GM21717 (cell line): Measurements from ENCODE around the gene PSMF1.

Experiments used
- ATAC-seq: cut with Tn5 transposase; IDR thresholded peaks from one replicate; pipeline ENCODE4 v1.9.1; 2021; ENCODE audit warnings: mild to moderate bottlenecking, moderate library complexity; ENCODE audit not compliant: unreplicated experiment

PSMF1 gene

DNA sequence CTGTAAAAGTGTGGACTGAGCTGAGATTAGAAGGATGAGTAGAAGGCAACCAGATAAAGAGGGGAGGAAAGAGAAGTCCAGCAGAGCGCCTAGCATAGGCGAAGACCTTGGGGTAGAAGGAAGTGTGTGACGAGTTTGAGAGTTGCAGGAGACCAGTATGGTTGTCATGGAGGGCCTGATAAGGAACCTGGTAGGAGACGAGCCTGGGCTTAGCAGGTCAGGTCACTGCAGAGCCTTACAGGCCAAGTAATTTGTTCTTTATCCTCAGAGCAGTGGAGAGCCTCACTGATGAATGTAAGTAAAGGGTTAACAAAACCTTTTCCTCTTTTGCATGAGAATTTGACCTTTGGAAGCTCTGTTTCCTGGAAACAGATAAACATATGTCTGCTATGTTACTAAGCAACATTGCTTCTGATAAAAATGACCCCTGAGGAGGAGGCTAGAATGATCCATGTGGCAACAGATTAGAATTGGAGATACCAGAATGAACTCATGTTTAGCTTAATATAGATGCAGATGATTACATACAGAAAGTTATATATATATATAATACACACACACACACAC is 69.3 kb downstream of the PSMF1 start:
- no peak for ATAC-seq

DNA sequence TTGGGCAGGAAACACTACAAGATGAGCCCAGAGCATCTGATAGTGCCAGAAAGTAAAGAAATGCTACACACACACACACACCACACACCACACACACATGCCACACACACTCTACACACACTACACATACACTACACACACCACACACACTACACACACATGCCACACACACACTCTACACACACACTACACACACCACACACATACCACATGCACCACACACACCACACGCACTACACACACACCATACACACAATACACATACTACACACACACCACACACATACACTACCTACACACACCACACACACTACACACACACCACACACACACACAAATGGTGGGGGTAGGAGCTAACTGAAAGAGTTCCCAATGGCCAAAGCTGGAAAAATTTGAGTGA is 69.9 kb downstream of the PSMF1 start:
- no peak for ATAC-seq

GRCh38 chr20:1189827-1190226 is 71.4 kb downstream of the PSMF1 start:
- ATAC-seq, result no peak

DNA sequence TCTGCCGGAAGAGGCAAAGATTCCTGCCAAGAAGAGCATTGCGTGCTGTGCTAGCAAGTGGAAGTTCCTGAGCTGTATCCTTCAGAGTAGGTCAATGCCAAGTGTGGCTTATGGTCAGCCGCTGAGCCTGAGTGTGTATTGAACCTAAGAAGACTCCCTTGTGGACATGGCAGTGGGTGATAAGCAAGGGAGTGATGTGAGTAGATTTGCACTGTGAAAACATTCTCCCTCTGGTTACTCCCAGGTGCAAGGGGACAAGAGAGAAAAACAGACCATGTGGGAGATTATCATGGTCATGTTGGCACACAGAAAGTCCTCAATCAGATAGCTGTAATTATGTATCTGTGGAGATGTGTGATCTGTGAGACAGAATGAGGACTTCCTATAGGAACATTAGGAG is 72.4 kb downstream of the PSMF1 start:
- no peak for ATAC-seq

DNA sequence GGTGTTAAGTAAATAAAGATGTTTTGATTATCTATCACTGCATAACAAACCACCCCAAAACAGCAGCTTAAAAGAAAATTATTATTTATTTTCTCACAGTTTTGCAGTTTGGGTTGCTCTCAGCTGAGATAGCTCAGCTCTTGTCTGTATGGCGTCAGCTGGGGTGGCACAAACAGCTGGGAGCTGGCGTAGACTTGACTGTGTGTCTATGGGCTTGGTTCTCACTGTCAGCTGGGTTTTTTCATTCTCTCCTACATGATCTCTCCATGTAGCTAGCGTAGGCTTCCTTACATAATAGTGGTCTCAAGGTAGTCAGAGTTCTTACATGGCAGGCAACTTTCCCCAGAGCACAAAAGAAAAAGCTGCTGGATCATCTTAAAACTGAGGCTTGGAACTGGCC is 72.9 kb downstream of the PSMF1 start:
- ATAC-seq, result no peak

- no peak for ATAC-seq
Observed at GRCh38 chr20:1195226-1195625, 76.8 kb downstream of the PSMF1 start.

- ATAC-seq, result no peak
Observed at GRCh38 chr20:1196634-1197033, 78.2 kb downstream of the PSMF1 start.

GRCh38 chr20:1197801-1198200 is 79.4 kb downstream of the PSMF1 start:
- ATAC-seq, result no peak

DNA sequence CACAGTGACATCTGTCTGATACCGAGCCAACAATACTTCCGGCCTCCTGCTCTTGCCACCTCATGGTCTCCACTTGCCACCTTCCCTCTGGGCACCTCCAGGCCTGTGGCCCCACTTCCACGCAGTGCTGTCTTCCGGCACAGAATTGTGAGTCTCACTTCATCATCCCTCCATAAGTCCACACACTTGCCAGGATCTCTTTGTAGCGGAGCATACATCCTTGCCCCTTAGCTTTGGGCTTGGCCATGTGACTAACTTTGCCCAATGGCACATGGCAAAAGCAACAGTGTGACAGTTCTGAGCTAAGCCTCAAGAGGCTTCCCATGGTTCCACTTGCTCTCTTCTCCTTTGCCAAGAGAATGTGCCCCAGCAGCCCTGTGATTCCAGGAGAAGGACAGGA is 80.3 kb downstream of the PSMF1 start:
- no peak for ATAC-seq

GRCh38 chr20:1199212-1199873 is 80.9 kb downstream of the PSMF1 start:
- no peak for ATAC-seq

DNA sequence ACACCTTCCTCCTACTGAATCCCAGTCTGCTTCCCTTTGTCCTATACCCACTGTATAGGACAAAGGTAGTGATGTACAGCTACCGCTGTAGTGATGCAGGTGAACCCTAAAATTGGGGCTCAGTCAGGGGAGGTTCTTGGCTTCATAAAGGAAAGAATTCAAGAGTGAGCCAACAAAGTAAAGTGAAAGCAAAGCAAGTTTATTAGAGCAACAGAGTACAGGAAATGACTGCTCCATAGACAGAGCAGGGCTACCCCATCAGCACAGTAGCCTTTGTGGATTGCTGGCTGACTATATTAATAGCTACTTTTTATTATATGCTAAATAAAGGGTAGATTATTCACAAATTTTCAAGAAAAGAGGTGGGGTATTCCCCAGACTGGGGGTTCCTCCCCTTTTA is 81.6 kb downstream of the PSMF1 start:
- ATAC-seq, result no peak

- ATAC-seq, result no peak
Observed at GRCh38 chr20:1202762-1203504, 84.5 kb downstream of the PSMF1 start, which contains the start of gene C20orf202. Gene C20orf202, plus strand, starts transcription at chr20:1203454. Its CDS starts 132 bp downstream, at chr20:1203586.

- no peak for ATAC-seq
Observed at GRCh38 chr20:1203630-1204029, 85.2 kb downstream of the PSMF1 start.

GRCh38 chr20:1204113-1204512 is 85.7 kb downstream of the PSMF1 start:
- ATAC-seq, result no peak

DNA sequence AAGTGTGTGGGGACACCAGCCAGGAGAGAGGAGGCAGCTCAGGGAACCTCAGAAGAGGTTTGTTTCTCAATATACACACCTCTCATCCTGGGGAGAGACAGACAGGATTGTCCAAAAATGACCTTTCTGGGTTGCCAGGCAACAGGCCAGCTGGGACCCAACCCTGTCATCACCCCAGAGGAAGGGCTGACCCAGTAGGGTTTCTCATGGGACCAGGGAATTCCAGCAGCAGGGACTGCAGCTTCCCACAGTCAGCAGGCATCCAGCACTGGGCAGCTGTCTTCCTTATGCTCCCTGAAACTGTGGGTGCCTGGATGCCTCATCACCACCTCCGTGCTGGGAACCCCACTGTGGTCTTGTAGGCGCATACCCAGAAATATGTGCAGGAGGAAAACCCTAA is 86.2 kb downstream of the PSMF1 start:
- no peak for ATAC-seq

DNA sequence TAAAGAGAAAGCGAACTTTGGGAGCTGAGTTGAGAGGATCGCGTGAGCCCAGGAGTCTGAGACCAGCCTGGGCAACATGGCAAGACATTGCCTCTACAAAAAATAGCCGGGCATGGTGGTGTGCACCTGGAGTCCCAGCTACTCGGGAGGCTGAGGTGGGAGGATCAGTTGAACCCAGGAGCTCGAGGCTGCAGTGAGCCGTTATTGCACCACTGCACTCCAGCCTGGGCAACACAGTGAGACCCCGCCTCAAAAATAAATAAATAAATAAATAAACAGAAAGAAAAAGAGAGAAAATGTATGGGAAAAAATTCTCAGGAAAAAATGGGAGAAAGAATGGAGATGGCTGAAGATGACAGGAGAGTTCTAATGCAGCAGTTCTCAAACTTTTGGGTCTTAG is 87.4 kb downstream of the PSMF1 start:
- ATAC-seq, result no peak

GRCh38 chr20:1206366-1207148 is 88.2 kb downstream of the PSMF1 start:
- no peak for ATAC-seq

DNA sequence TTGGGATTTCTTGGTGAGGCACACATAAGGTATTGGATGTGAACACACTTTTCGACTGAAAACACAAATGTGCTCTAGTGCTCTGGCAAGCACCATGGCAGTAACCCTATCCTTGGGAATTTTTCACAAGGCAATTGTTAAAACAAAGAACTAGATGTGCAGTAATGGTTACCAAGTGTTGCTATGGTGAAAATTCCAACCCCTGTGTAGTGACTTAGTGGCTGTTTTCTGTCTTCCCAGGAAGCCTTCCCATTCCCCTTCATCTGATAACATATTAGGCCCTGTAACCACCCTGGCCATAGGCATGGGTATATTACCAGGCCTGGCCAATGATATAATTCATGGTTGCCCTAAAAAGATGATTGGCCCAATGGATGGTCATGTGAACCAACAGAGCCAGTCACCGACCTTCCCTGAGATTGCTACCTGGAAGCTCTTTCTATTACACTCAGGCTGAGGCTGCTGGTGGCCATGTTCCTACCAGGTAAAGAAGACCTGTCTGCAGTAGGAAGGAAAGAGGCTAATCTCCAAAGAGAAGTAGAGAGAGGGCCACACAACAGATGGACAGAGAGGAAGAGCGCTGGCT is 89.0 kb downstream of the PSMF1 start:
- ATAC-seq, result no peak

GRCh38 chr20:1209447-1210387 is 91.3 kb downstream of the PSMF1 start:
- ATAC-seq, result no peak

- ATAC-seq, result no peak
Observed at GRCh38 chr20:1210501-1210900, 92.1 kb downstream of the PSMF1 start.
